Gastrocnemius medialis (tissue), 4 donors: Measurements from ENCODE around the gene ATM. TPM values are rescaled to one million over a fixed set of nuclear protein-coding genes. Genes with fewer than 3 reads are reported as not detected.
"Not testable (repeated sequence)": the region's sequence is repeated elsewhere in the genome, so short reads cannot be mapped to it uniquely, and the experiment has no call there.

ENCODE experiments used
- ATAC-seq, 2 donors: fragments of 150-250 bp; one replicate each; pipeline ENCODE4 v1.9.1; 2016
- DNase-seq, 2 donors: peaks; one replicate each; pipeline ENCODE4 v3.0.0-alpha.2; 2019
- H3K27ac ChIP-seq, 4 donors: fragments of 200-600 bp; sonication (generic); 1 replicate in 1 of 4; 2 replicates in 3 of 4; pipeline ENCODE4 v1.5.1; 2016 to 2018; ENCODE audit warnings: mild to moderate bottlenecking in 2 of 4, moderate library complexity in 1 of 4
- H3K27me3 ChIP-seq, 3 donors: fragments of 200-600 bp; sonication (generic) in 2 of 3; 1 replicate in 1 of 3; 2 replicates in 2 of 3; pipeline versions ENCODE4 v1.5.1 to v1.6.0; 2016 to 2019; ENCODE audit warnings: mild to moderate bottlenecking in 1 of 3, moderate library complexity in 1 of 3
- H3K36me3 ChIP-seq, 2 donors: fragments of 200-600 bp; sonication (generic) in 1 of 2; one replicate each; pipeline ENCODE4 v1.5.1; 2017 to 2018
- H3K4me1 ChIP-seq, 2 donors: fragments of 200-600 bp; sonication (generic) in 1 of 2; one replicate each; pipeline ENCODE4 v1.5.1; 2016 to 2017; ENCODE audit warnings: mild to moderate bottlenecking in 2 of 2
- H3K4me3 ChIP-seq, 4 donors: fragments of 200-600 bp; sonication (generic) in 3 of 4; 1 replicate in 1 of 4; 2 replicates in 3 of 4; pipeline ENCODE4 v1.5.1; 2016 to 2019; ENCODE audit warnings: mild to moderate bottlenecking in 2 of 4
- H3K9me3 ChIP-seq, 3 donors: fragments of 200-600 bp; sonication (generic) in 2 of 3; 1 replicate in 1 of 3; 2 replicates in 2 of 3; pipeline ENCODE4 v1.5.1; 2016 to 2019
- POLR2A ChIP-seq, 2 donors: fragments of 450-650 bp; IDR thresholded peaks; one replicate each; pipeline ENCODE4 v1.6.1; 2017; ENCODE audit warnings: antibody characterized with exemption in 2 of 2, mild to moderate bottlenecking in 2 of 2, moderate library complexity in 2 of 2
- in situ Hi-C, 4 donors: fragments of 200-750 bp; cut with MboI; loops; one replicate each; pipeline versions ENCODE4 v1.15.0 to v1.8.0; 2017; ENCODE audit warnings: low sequenced_read_pairs in 4 of 4
- intact Hi-C: fragments of 100-400 bp; cut with DNase I; formaldehyde crosslinking; loops from one replicate; pipeline ENCODE4 v1.15.1; 2023; ENCODE audit warnings: low total_unique reads
- total RNA-seq, 4 donors: library from RNA; depleted of rRNA; stranded (reverse); fragments of >200 nt; gene quantifications; one replicate each; pipeline versions ENCODE4 v1.1.0 to v1.2.3, GENCODE V29; 2016
- TF ChIP-seq, protein P1 (sequence below), 5 experiments: fragments of 450-650 bp in 3 of 5; fragments of 200-600 bp in 2 of 5; sonication (generic) in 2 of 5; IDR thresholded peaks in 4 of 5; conservative IDR thresholded peaks in 1 of 5; 1 replicate in 4 of 5; 2 replicates in 1 of 5; pipeline ENCODE4 v1.5.1; 2016 to 2019; ENCODE audit warnings: antibody characterized with exemption in 5 of 5, mild to moderate bottlenecking in 3 of 5, moderate library complexity in 3 of 5

Gene ATM
- total RNA-seq, 4 donors from 2014 or later, result 9.3 to 21.6 (median 15.9) TPM

DNA sequence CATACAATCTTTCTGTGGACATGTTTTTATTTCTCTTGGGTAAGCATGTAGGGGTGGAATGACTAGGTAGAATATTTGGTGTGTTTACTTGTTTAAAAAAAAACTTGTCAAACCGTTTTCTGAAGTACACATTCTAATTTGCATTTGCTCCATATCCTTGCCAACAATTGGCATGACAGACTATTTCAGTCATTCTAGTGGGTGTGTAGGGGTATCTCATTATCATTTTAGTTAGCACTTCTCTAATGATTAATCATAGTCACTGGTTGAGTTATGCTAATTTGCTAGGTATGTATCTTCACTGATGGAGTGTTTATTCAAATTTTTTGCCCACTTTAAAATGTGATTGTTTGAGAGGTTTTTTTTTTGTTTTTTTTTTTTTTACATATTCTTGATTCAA, 180.2 kb downstream of the ATM start:
- H3K4me3 ChIP-seq, result no peak overlapping the region
- in situ Hi-C loops (no loop called here), intact Hi-C loops (no loop called here)
- no peaks in the 10 kb centered on the region for H3K9me3 ChIP-seq
- no peak for ATAC-seq
- no peak overlapping the region for H3K27ac ChIP-seq
- DNase-seq, result no peak
- TF ChIP-seq, protein P1, sequence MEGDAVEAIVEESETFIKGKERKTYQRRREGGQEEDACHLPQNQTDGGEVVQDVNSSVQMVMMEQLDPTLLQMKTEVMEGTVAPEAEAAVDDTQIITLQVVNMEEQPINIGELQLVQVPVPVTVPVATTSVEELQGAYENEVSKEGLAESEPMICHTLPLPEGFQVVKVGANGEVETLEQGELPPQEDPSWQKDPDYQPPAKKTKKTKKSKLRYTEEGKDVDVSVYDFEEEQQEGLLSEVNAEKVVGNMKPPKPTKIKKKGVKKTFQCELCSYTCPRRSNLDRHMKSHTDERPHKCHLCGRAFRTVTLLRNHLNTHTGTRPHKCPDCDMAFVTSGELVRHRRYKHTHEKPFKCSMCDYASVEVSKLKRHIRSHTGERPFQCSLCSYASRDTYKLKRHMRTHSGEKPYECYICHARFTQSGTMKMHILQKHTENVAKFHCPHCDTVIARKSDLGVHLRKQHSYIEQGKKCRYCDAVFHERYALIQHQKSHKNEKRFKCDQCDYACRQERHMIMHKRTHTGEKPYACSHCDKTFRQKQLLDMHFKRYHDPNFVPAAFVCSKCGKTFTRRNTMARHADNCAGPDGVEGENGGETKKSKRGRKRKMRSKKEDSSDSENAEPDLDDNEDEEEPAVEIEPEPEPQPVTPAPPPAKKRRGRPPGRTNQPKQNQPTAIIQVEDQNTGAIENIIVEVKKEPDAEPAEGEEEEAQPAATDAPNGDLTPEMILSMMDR (IDR thresholded peaks at IDR 0.05 in 4 of 5, conservative IDR thresholded peaks at IDR 0.05 in 1 of 5), result no peak
- no peak for TF ChIP-seq POLR2A (IDR thresholded peaks at IDR 0.05)
- H3K27me3 ChIP-seq, result no peaks in the 10 kb centered on the region
- no peaks in the 10 kb centered on the region for H3K4me1 ChIP-seq
- no peaks in the 10 kb centered on the region for H3K36me3 ChIP-seq

DNA sequence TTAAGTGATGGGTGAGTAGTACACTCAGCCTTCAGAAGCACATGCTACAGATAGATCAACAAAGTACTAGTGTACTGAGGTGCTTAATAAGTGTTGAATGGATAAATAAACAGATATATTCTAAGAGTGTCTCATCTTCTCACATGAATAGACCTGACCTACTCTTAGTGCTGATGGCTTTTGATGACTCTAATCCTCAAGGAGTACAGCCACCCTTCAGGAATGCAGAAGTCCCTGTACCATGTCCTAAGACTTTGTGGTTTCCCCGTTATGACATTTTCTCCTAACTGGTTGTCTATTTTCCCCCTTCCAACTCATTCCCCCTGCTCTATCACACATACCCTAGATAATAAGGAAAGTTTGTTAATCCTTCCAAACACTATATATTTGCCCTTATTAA, 182.8 kb downstream of the ATM start:
- Histone ChIP-seq H3K9me3 (no peaks in the 10 kb centered on the region), H3K4me1 (no peaks in the 10 kb centered on the region), H3K36me3 (no peaks in the 10 kb centered on the region), H3K4me3 (no peak overlapping the region), H3K27ac (no peak overlapping the region), H3K27me3 (no peaks in the 10 kb centered on the region)
- in situ Hi-C loops, result no loop called here
- no peak for TF ChIP-seq POLR2A (IDR thresholded peaks at IDR 0.05)
- TF ChIP-seq, protein P1 (IDR thresholded peaks at IDR 0.05 in 4 of 5, conservative IDR thresholded peaks at IDR 0.05 in 1 of 5), result no peak
- intact Hi-C loops, result no loop called here
- ATAC-seq (no peak), DNase-seq (no peak)

GRCh38 chr11:108414958-108415357, 192.1 kb downstream of the ATM start:
- Histone ChIP-seq H3K9me3 (no peaks in the 10 kb centered on the region), H3K4me3 (no peak overlapping the region), H3K27ac (no peak overlapping the region), H3K4me1 (no peaks in the 10 kb centered on the region), H3K27me3 (no peaks in the 10 kb centered on the region), H3K36me3 (no peaks in the 10 kb centered on the region)
- DNase-seq (no peak), ATAC-seq (no peak)
- TF ChIP-seq, protein P1 (IDR thresholded peaks at IDR 0.05 in 4 of 5, conservative IDR thresholded peaks at IDR 0.05 in 1 of 5), result no peak
- no peak for TF ChIP-seq POLR2A (IDR thresholded peaks at IDR 0.05)
- in situ Hi-C loops, result no loop called here
- intact Hi-C loops, result no loop called here

DNA sequence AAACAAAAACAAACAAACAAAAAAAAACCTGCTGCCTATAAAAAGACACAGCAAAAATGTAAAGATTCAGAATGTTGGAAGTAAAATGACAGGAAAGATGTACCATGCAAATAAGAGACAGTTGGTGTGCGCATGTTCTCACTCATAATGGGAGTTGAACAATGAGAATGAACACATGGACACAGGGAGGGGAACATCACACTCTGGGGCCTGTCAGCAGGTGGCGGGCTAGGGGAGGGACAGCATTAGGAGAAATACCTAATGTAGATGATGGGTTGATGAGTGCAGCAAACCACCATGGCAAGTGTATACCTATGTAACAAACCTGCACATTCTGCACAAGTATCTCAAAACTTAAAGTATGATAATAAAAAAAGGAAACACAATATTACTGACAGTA, 194.7 kb downstream of the ATM start:
- TF ChIP-seq, protein P1 (IDR thresholded peaks at IDR 0.05 in 4 of 5, conservative IDR thresholded peaks at IDR 0.05 in 1 of 5), result peak in 1 of 5 experiments; percentile 16
- ATAC-seq, DNase-seq, intact Hi-C loops, H3K36me3 ChIP-seq, H3K4me1 ChIP-seq, H3K27ac ChIP-seq, H3K27me3 ChIP-seq, H3K4me3 ChIP-seq, H3K9me3 ChIP-seq, in situ Hi-C loops: not testable (repeated sequence)

Other genes with a start within 250 kb of the ATM start
- 10 to 100 TPM; 40.6 to 83.5 (median 66.5) TPM for gene CUL5, start 214.2 kb upstream of the ATM start, total RNA-seq
- gene ACAT1, start 101.5 kb upstream of the ATM start, total RNA-seq, result 100 to 1,000 TPM; 288 to 950 (median 605) TPM
- gene NPAT, start 429 bp upstream of the ATM start, total RNA-seq, result 10 to 100 TPM in 1 of 4 donors, 1 to 10 TPM in 3; 5.4 to 10.6 (median 7.5) TPM
- under 1 TPM in 1 of 4 donors, not detected in 3; 0.51 TPM for gene C11orf65, start 244.5 kb downstream of the ATM start, total RNA-seq